ENCODE results near the gene IL9R. TPM values are rescaled to one million over a fixed set of nuclear protein-coding genes. Genes with fewer than 3 reads are reported as not detected.
"Not testable (repeated sequence)": the region's sequence is repeated elsewhere in the genome, so short reads cannot be mapped to it uniquely, and the experiment has no call there.

Gene IL9R
- total RNA-seq, 2 donors from 2014 or later: not detected

DNA sequence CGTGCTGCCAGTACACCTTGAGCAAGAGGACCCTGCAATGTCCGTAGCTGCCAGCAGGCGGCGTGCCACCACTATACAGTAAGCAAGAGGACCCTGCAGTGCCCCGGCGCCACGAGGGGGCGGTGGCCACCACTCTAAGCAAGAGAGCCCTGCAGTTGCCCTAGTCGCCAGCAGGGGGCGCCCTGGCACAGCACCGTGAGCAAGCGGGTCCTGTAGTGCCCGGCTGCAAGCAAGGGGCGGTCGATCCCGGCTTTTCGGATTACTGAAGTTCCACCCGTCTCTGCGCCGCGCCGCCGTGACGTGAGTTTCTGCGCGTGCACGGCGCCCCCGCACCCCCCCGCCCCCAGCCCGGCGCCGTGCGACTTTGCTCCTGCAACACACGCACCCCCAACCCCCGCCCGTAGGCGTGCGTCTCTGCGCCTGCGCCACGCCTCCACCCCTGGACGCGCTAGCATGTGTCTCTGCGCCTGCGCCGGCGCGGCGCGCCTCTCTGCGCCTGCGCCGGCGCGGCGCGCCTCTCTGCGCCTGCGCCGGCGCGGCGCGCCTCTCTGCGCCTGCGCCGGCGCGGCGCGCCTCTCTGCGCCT lies 31.2 kb downstream of the IL9R start:
- H3K9me3 ChIP-seq; H3K27me3 ChIP-seq; H3K4me1 ChIP-seq; DNase-seq (ENCODE audit: low spot score); H3K36me3 ChIP-seq; H3K4me3 ChIP-seq; H3K27ac ChIP-seq: not testable (repeated sequence)

DNA sequence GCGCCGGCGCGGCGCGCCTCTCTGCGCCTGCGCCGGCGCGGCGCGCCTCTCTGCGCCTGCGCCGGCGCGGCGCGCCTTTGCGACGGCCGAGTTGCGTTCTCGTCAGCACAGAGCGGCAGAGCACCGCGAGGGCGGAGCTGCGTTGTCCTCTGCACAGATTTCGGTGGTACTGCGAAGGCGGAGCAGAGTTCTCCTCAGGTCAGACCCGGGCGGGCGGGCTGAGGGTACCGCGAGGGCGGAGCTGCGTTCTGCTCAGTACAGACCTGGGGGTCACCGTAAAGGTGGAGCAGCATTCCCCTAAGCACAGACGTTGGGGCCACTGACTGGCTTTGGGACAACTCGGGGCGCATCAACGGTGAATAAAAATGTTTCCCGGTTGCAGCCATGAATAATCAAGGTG lies 31.8 kb downstream of the IL9R start:
- not testable (repeated sequence) for H3K27ac ChIP-seq; DNase-seq (ENCODE audit: low spot score)

DNA sequence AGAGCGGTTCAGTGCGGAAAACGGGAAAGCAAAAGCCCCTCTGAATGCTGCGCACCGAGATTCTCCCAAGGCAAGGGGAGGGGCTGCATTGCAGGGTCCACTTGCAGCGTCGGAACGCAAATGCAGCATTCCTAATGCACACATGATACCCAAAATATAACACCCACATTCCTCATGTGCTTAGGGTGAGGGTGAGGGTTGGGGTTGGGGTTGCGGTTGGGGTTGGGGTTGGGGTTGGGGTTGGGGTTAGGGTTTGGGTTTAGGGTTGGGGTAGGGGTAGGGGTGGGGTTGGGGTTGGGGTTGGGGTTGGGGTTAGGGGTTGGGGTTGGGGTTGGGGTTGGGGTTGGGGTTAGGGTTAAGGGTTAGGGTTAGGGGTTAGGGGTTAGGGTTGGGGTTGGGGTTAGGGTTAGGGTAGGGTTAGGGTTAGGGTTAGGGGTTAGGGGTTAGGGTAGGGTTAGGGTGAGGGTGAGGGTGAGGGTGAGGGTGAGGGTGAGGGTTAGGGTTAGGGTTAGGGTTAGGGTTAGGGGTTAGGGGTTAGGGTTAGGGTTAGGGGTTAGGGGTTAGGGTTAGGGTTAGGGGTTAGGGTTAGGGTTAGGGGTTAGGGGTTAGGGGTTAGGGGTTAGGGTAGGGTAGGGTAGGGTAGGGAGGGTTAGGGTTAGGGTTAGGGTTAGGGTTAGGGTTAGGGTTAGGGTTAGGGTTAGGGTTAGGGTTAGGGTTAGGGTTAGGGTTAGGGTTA lies 32.4 kb downstream of the IL9R start:
- not testable (repeated sequence) for H3K27ac ChIP-seq; H3K4me3 ChIP-seq; H3K9me3 ChIP-seq; H3K36me3 ChIP-seq; DNase-seq (ENCODE audit: low spot score); H3K27me3 ChIP-seq; H3K4me1 ChIP-seq

More for the DNA sequence above, 31.8 kb downstream of the IL9R start:
- not testable (repeated sequence) for H3K9me3 ChIP-seq, H3K27me3 ChIP-seq, H3K4me3 ChIP-seq, H3K4me1 ChIP-seq, H3K36me3 ChIP-seq

DNA sequence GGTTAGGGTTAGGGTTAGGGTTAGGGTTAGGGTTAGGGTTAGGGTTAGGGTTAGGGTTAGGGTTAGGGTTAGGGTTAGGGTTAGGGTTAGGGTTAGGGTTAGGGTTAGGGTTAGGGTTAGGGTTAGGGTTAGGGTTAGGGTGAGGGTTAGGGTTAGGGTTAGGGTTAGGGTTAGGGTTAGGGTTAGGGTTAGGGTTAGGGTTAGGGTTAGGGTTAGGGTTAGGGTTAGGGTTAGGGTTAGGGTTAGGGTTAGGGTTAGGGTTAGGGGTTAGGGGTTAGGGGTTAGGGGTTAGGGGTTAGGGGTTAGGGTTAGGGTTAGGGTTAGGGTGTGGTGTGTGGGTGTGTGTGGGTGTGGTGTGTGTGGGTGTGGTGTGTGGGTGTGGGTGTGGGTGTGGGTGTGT lies 33.0 kb downstream of the IL9R start:
- H3K4me3 ChIP-seq; H3K36me3 ChIP-seq; H3K27ac ChIP-seq; H3K9me3 ChIP-seq; H3K27me3 ChIP-seq; DNase-seq (ENCODE audit: low spot score); H3K4me1 ChIP-seq: not testable (repeated sequence)

Other genes with a start within 250 kb of the IL9R start
- gene VAMP7, start 116.4 kb upstream of the IL9R start, total RNA-seq: 10 to 100 TPM; 18.2 to 19.3 TPM